D721Med (cell line): ENCODE data around the gene ARFIP1.

Experiments
- DNase-seq: peaks from one replicate; pipeline ENCODE4 v3.0.0; 2011; ENCODE audit warnings: low spot score; ENCODE audit not compliant: insufficient read length
- FAIRE-seq: peaks from 2 replicates; lab custom pipeline; 2011; peaks lifted over from hg19 to GRCh38; lab: Jason Lieb, UNC
- TF ChIP-seq, protein P1 (sequence below): IDR thresholded peaks from 2 replicates; pipeline ENCODE4 v1.5.1; 2012; ENCODE audit warnings: mild to moderate bottlenecking, control low read depth; ENCODE audit not compliant: insufficient read depth; ENCODE audit errors: missing control alignments

The ARFIP1 gene

DNA sequence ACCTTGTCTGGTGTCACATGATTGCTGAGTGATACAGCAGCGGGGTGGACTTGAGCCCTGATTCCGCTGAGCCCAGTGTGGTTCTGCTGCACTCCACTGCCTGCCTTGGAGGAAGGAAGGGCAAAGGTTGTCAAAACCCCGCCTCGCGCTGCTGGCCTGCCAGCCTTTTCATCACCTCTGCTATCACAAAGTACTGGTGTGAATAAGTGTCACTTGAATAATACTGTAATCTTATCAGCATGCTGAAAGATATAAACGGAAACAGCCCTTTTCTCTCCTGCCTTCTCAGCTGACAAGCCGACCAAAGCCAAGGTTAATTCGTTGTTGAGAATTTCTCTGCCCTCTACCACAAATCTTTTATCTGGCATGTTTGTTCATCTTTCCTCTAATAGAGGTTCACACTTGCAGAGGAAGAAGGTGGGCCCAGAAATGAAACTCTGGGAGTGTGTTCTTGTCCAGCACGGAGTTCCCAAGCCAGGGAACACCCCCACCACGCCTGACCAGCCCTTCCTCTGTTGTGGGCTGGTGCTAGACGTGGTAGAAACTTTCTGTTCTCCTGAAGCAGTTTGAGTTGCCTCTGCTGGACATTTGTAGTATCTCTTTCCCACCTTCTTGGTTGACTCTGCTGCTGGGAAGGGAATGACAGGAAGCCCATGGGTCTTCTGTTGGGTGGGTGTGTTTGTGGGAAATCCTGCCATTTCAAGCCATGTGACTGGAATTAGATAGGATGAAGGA is 177.8 kb downstream of the ARFIP1 start:
- DNase-seq = no peak
- FAIRE-seq = no peak
- TF ChIP-seq, protein P1, sequence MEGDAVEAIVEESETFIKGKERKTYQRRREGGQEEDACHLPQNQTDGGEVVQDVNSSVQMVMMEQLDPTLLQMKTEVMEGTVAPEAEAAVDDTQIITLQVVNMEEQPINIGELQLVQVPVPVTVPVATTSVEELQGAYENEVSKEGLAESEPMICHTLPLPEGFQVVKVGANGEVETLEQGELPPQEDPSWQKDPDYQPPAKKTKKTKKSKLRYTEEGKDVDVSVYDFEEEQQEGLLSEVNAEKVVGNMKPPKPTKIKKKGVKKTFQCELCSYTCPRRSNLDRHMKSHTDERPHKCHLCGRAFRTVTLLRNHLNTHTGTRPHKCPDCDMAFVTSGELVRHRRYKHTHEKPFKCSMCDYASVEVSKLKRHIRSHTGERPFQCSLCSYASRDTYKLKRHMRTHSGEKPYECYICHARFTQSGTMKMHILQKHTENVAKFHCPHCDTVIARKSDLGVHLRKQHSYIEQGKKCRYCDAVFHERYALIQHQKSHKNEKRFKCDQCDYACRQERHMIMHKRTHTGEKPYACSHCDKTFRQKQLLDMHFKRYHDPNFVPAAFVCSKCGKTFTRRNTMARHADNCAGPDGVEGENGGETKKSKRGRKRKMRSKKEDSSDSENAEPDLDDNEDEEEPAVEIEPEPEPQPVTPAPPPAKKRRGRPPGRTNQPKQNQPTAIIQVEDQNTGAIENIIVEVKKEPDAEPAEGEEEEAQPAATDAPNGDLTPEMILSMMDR = no peak

DNA sequence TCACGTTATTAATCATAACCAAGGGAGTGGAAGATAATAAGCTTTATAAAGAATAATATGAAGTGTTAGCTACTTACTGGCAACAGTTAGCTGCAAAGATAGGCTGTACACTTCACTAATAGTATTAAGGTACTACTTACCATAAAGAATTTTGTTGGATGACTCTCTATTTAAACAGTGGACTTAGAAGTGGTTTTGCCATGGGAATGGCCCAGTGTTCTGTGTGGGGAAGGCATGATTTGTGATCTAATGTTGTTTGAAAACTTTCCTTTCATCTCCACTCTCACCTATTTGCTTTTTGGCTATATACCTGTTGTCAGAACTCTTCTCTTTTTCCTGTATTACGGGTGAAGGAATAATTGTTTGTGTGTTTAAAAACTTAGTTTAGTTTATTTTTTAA is 179.3 kb downstream of the ARFIP1 start:
- FAIRE-seq (peak; percentile 55), DNase-seq (no peak)
- TF ChIP-seq, protein P1 = no peak

DNA sequence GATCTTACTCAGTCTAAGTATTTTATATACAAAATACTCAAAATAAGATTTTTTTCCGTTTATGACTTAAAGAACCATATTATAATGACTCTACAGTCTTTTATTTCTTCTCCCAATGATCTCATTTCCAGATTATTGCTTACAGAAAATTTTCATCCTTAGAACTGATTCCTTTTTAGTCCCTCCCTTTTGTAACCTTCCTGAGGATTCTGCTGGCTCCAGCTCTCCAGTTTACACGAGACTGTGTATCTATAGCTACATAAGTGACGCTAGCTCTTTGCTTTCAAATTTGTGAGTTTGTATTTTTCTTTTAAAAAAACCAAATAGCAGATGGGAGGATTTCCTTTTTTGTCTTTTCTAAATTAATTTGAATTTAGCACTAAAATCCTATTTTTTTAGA is 180.3 kb downstream of the ARFIP1 start:
- TF ChIP-seq, protein P1 = no peak
- FAIRE-seq = no peak
- DNase-seq = no peak

DNA sequence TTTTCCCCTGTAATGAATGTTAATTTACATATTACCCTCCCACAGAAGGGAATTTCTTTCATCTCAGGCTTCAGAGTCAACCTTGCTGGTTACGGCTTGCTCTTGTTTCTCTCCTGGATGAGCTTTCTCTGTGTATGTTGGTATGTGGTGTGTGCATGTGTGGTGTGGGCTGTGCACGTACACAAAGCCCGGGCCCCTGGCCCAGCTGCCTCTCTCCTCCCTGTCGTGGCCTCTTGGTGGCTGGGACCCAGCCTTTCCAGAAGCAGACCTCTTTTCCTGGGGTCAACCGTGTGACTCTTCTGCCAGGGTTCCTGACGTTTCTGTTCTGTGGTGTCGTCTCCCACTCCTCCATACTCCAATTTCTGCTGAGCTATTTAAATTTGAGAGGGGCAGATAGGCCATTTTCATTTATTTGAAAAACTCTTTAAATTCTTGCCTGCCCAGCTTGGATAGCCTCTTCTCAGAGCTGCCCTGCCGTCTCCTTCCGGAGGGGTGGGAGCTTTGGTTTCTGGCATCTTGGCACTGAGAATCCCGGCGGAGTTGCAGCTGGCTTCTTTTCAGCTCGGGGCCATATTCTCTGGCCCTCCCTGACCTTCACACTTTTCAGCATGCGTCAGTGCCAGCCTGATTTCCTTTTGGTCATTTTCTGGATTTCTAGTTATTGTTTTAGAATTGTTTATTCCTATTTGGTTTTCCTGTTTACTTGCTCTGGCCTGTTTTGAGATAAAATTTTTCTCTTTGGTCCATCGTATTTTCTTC is 181.4 kb downstream of the ARFIP1 start:
- TF ChIP-seq, protein P1 = no peak
- no peak for FAIRE-seq
- no peak for DNase-seq

DNA sequence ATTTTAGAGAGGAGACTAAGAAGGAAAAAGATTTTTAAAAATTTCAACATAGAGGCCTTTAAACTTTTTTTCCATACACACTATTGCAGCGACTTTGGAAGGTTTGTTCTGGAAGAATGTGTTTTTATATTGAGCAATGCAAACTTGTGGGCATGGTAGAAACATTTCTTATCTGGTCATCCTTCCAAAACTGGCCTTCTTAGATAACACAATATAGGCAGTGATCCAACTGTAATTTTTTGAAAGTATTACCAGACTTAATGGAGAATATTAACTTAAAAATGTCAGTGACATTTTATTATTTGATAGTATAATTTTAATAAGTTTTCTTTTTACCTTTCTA is 182.0 kb downstream of the ARFIP1 start:
- TF ChIP-seq, protein P1 = no peak
- DNase-seq = no peak

More for the DNA sequence above, 182.0 kb downstream of the ARFIP1 start:
- no peak for FAIRE-seq
